Measurements from ENCODE around the gene ACP1. TPM values are rescaled to one million over a fixed set of nuclear protein-coding genes. Genes with fewer than 3 reads are reported as not detected.

Gene ACP1
- total and polyA plus RNA-seq, 5 donors from 2014 or later, result 77.2 to 175 (median 166) TPM

- Histone ChIP-seq H3K27ac (ENCODE audit: insufficient read depth, low read length, poor library complexity, severe bottlenecking) (no peak overlapping the region), H3K36me3 (ENCODE audit: control insufficient read depth, insufficient read depth, low read length) (peaks cover 3% of the 10 kb centered on the region), H3K4me1 (ENCODE audit: control insufficient read depth, insufficient read depth, low read length, poor library complexity, severe bottlenecking) (no peaks in the 10 kb centered on the region), H3K27me3 (ENCODE audit: control insufficient read depth, insufficient read depth, low read length) (no peaks in the 10 kb centered on the region), H3K9me3 (ENCODE audit: control insufficient read depth in 2 of 2, low read length in 2 of 2) (peaks cover 3 to 5% of the 10 kb centered on the region in 2 experiments), H3K4me3 (ENCODE audit: low read depth, low read length) (no peak overlapping the region)
- H3K36me3 Mint-ChIP-seq, result peaks cover 12% of the 10 kb centered on the region
- H3K4me1 Mint-ChIP-seq, result peaks cover 0 to 10% (median 4%) of the 10 kb centered on the region in 4 donors
- DNase-seq (no peak), ATAC-seq (ENCODE audit: low read depth in 2 of 2) (no peak)
- peaks cover 0 to 9% (median 2%) of the 10 kb centered on the region in 7 donors for H3K9me3 Mint-ChIP-seq
- H3K27ac Mint-ChIP-seq, result no peak overlapping the region
- no peak overlapping the region for H3K4me3 Mint-ChIP-seq
- peaks cover 4% of the 10 kb centered on the region for H3K27me3 Mint-ChIP-seq
These were observed 8.7 kb upstream of the ACP1 start for GRCh38 chr2:256094-256493.

DNA sequence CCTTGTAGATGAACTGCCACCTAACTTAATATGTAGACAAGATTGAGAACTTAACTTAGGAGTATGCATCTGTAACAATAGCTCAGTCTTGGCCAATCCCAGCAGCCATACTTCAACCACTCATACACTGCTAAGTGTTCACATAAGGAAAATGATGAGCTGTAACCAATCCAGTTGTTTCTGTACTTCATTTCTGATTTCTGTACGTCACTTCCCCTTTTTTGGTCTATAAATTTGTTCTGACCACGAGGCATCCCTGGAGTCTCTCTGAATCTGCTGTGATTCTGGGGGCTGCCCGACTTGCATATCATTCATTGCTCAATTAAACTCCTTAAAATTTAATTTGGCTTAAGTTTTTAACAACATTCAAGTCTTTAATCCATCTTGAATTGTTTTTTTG, 7.3 kb upstream of the ACP1 start:
- Histone ChIP-seq H3K27me3 (ENCODE audit: control insufficient read depth, insufficient read depth, low read length) (no peaks in the 10 kb centered on the region), H3K9me3 (ENCODE audit: control insufficient read depth in 2 of 2, low read length in 2 of 2) (peaks cover 3 to 5% of the 10 kb centered on the region in 2 experiments), H3K36me3 (ENCODE audit: control insufficient read depth, insufficient read depth, low read length) (no peaks in the 10 kb centered on the region), H3K4me1 (ENCODE audit: control insufficient read depth, insufficient read depth, low read length, poor library complexity, severe bottlenecking) (no peaks in the 10 kb centered on the region), H3K4me3 (ENCODE audit: low read depth, low read length) (no peak overlapping the region), H3K27ac (ENCODE audit: insufficient read depth, low read length, poor library complexity, severe bottlenecking) (no peak overlapping the region)
- ATAC-seq (ENCODE audit: low read depth in 2 of 2) (no peak), DNase-seq (no peak)
- H3K4me1 Mint-ChIP-seq, result peaks cover 0 to 13% (median 6%) of the 10 kb centered on the region in 4 donors
- peaks cover 7% of the 10 kb centered on the region for H3K36me3 Mint-ChIP-seq
- peaks cover 4% of the 10 kb centered on the region for H3K27me3 Mint-ChIP-seq
- no peak overlapping the region for H3K4me3 Mint-ChIP-seq
- peaks cover 0 to 9% (median 2%) of the 10 kb centered on the region in 7 donors for H3K9me3 Mint-ChIP-seq
- no peak overlapping the region for H3K27ac Mint-ChIP-seq

GRCh38 chr2:257842-258241, 6.9 kb upstream of the ACP1 start:
- Mint-ChIP-seq H3K9me3 (peaks cover 0 to 9% (median 2%) of the 10 kb centered on the region in 7 donors), H3K4me3 (no peak overlapping the region), H3K4me1 (peaks cover 0 to 17% (median 6%) of the 10 kb centered on the region in 4 donors), H3K36me3 (peaks cover 7% of the 10 kb centered on the region), H3K27me3 (peaks cover 4% of the 10 kb centered on the region), H3K27ac (peak overlapping the region in 1 of 3 donors; percentile 14)
- Histone ChIP-seq H3K27ac (ENCODE audit: insufficient read depth, low read length, poor library complexity, severe bottlenecking) (no peak overlapping the region), H3K27me3 (ENCODE audit: control insufficient read depth, insufficient read depth, low read length) (no peaks in the 10 kb centered on the region), H3K9me3 (ENCODE audit: control insufficient read depth in 2 of 2, low read length in 2 of 2) (peaks cover 3 to 5% of the 10 kb centered on the region in 2 experiments), H3K4me1 (ENCODE audit: control insufficient read depth, insufficient read depth, low read length, poor library complexity, severe bottlenecking) (no peaks in the 10 kb centered on the region), H3K36me3 (ENCODE audit: control insufficient read depth, insufficient read depth, low read length) (no peaks in the 10 kb centered on the region), H3K4me3 (ENCODE audit: low read depth, low read length) (no peak overlapping the region)
- DNase-seq (no peak), ATAC-seq (ENCODE audit: low read depth in 2 of 2) (no peak)

GRCh38 chr2:258933-259332, 5.8 kb upstream of the ACP1 start:
- DNase-seq (no peak), ATAC-seq (ENCODE audit: low read depth in 2 of 2) (no peak)
- peaks cover 10% of the 10 kb centered on the region for H3K4me1 ChIP-seq (ENCODE audit: control insufficient read depth, insufficient read depth, low read length, poor library complexity, severe bottlenecking)
- no peak overlapping the region for H3K27ac Mint-ChIP-seq
- peaks cover 0 to 9% (median 2%) of the 10 kb centered on the region in 7 donors for H3K9me3 Mint-ChIP-seq
- H3K4me1 Mint-ChIP-seq, result peaks cover 0 to 21% (median 6%) of the 10 kb centered on the region in 4 donors
- H3K27me3 Mint-ChIP-seq, result peaks cover 4% of the 10 kb centered on the region
- peaks cover 7% of the 10 kb centered on the region for H3K36me3 Mint-ChIP-seq
- H3K27ac ChIP-seq (ENCODE audit: insufficient read depth, low read length, poor library complexity, severe bottlenecking), result no peak overlapping the region
- H3K4me3 ChIP-seq (ENCODE audit: low read depth, low read length), result no peak overlapping the region
- no peak overlapping the region for H3K4me3 Mint-ChIP-seq
- no peaks in the 10 kb centered on the region for H3K27me3 ChIP-seq (ENCODE audit: control insufficient read depth, insufficient read depth, low read length)
- peaks cover 3 to 5% of the 10 kb centered on the region in 2 experiments for H3K9me3 ChIP-seq (ENCODE audit: control insufficient read depth in 2 of 2, low read length in 2 of 2)
- H3K36me3 ChIP-seq (ENCODE audit: control insufficient read depth, insufficient read depth, low read length), result no peaks in the 10 kb centered on the region

DNA sequence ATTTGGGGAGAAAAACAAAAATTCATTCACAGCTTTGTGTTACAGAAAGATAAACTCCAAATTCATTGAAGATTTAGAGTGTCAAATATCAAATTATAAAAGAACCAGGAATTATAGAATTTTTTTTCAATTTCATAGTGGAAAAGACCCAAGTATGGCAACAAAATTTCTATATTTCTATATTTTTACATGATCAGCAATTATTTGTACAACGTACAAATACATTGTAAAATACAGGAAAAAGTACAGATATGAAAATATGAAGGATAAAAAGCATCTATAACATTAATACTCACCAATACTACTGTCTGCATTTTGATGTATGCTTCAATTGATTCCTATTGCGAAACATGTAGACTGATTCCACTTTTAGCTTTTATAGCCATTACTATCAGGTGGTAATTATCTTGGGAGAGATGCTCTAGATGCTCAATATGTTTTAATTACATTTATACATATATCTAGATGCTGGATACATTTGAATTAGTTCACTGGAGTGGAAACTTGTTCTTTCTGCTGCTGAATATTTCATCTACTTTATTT, 4.9 kb upstream of the ACP1 start:
- ATAC-seq (ENCODE audit: low read depth in 2 of 2), result no peak
- DNase-seq, result no peak
- Mint-ChIP-seq H3K9me3 (peaks cover 0 to 9% (median 2%) of the 10 kb centered on the region in 7 donors), H3K4me1 (peaks cover 0 to 24% (median 8%) of the 10 kb centered on the region in 4 donors), H3K36me3 (peaks cover 7% of the 10 kb centered on the region), H3K27me3 (peaks cover 4% of the 10 kb centered on the region), H3K27ac (no peak overlapping the region), H3K4me3 (peak overlapping the region in 1 of 4 donors; percentile 18)
- Histone ChIP-seq H3K4me3 (ENCODE audit: low read depth, low read length) (no peak overlapping the region), H3K36me3 (ENCODE audit: control insufficient read depth, insufficient read depth, low read length) (no peaks in the 10 kb centered on the region), H3K27ac (ENCODE audit: insufficient read depth, low read length, poor library complexity, severe bottlenecking) (no peak overlapping the region), H3K27me3 (ENCODE audit: control insufficient read depth, insufficient read depth, low read length) (no peaks in the 10 kb centered on the region), H3K4me1 (ENCODE audit: control insufficient read depth, insufficient read depth, low read length, poor library complexity, severe bottlenecking) (peaks cover 16% of the 10 kb centered on the region), H3K9me3 (ENCODE audit: control insufficient read depth in 2 of 2, low read length in 2 of 2) (peaks cover 3 to 5% of the 10 kb centered on the region in 2 experiments)

DNA sequence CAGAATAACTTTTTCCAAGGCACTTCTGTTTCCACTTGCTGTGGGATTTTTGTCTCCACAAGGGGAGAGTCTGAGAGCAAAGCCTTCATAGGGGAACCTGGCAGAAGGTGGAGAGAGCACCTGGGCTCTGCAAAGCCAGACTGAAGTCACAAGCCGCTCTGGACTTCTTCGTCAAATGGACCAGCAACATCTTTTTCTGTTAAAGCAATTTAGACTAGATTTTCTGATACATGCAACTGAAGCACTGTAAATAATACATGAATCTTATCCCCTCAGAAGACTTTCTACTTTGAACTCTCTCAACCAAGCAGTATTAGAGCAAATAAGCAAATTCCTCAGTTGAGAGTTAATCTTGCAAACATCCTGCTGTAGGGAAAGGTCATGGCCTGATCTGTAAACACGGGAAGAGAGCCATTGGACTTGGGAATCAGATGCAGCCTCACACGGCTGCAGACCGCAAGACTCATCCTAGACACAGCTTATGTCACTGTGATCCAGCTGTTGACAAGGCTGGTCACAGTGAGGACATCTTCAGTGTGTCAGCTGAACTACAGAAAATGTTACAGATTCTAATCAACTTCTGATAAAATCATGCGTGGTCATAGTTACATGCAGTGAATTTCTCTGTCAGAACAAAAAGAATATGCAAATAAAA, 4.1 kb upstream of the ACP1 start:
- H3K36me3 ChIP-seq (ENCODE audit: control insufficient read depth, insufficient read depth, low read length), result no peaks in the 10 kb centered on the region
- no peak overlapping the region for H3K4me3 Mint-ChIP-seq
- H3K4me1 Mint-ChIP-seq, result peaks cover 0 to 32% (median 9%) of the 10 kb centered on the region in 4 donors

DNA sequence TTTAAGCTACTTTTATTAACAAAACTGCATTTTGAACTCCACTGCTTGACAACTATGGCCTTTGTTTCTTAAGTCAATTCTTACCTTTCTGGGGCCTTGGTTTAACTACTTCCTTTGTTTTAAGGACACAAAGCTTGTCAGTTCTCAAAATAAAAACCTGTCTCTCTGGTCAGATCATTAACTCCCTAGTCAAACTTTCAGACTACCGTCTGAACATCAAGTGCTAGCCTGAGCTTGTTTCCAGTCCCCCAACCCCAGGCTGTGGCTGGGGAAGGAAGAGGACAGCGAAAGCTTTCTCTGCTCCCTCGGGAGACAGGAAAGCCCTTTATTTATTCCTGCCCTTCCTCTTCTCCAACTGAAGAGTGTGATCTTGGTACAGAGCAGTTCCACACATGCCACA, 2.6 kb upstream of the ACP1 start:
- Histone ChIP-seq H3K27ac (ENCODE audit: insufficient read depth, low read length, poor library complexity, severe bottlenecking) (no peak overlapping the region), H3K4me1 (ENCODE audit: control insufficient read depth, insufficient read depth, low read length, poor library complexity, severe bottlenecking) (peaks cover 27% of the 10 kb centered on the region), H3K27me3 (ENCODE audit: control insufficient read depth, insufficient read depth, low read length) (no peaks in the 10 kb centered on the region), H3K36me3 (ENCODE audit: control insufficient read depth, insufficient read depth, low read length) (no peaks in the 10 kb centered on the region), H3K4me3 (ENCODE audit: low read depth, low read length) (no peak overlapping the region), H3K9me3 (ENCODE audit: control insufficient read depth in 2 of 2, low read length in 2 of 2) (peaks cover 3 to 5% of the 10 kb centered on the region in 2 experiments)
- H3K4me3 Mint-ChIP-seq, result peak overlapping the region; percentile 76 to 93 (median 86)
- DNase-seq (no peak), ATAC-seq (ENCODE audit: low read depth in 2 of 2) (no peak)
- peaks cover 7% of the 10 kb centered on the region for H3K36me3 Mint-ChIP-seq
- peaks cover 4% of the 10 kb centered on the region for H3K27me3 Mint-ChIP-seq
- peaks cover 4 to 46% (median 15%) of the 10 kb centered on the region in 4 donors for H3K4me1 Mint-ChIP-seq
- H3K27ac Mint-ChIP-seq, result peak overlapping the region in 2 of 3 donors; percentile 27 to 89
- peaks cover 0 to 9% (median 2%) of the 10 kb centered on the region in 7 donors for H3K9me3 Mint-ChIP-seq

More for the DNA sequence above, 4.1 kb upstream of the ACP1 start:
- Mint-ChIP-seq H3K27me3 (peaks cover 4% of the 10 kb centered on the region), H3K9me3 (peaks cover 0 to 9% (median 2%) of the 10 kb centered on the region in 7 donors), H3K36me3 (peaks cover 7% of the 10 kb centered on the region), H3K27ac (no peak overlapping the region)
- Histone ChIP-seq H3K27ac (ENCODE audit: insufficient read depth, low read length, poor library complexity, severe bottlenecking) (no peak overlapping the region), H3K27me3 (ENCODE audit: control insufficient read depth, insufficient read depth, low read length) (no peaks in the 10 kb centered on the region), H3K4me1 (ENCODE audit: control insufficient read depth, insufficient read depth, low read length, poor library complexity, severe bottlenecking) (peaks cover 24% of the 10 kb centered on the region), H3K9me3 (ENCODE audit: control insufficient read depth in 2 of 2, low read length in 2 of 2) (peaks cover 3 to 5% of the 10 kb centered on the region in 2 experiments), H3K4me3 (ENCODE audit: low read depth, low read length) (no peak overlapping the region)
- ATAC-seq (ENCODE audit: low read depth in 2 of 2), result no peak
- no peak for DNase-seq
